Adipocyte (in vitro differentiated cells): ENCODE data around the gene TTC22.

ENCODE experiments used
- DNase-seq: peaks from one replicate; pipeline ENCODE4 v3.0.0-alpha.2; 2015; ENCODE audit warnings: low read depth
- H3K27me3 ChIP-seq: replicated peaks from 2 replicates; pipeline ENCODE4 v1.7.0; 2013; ENCODE audit warnings: mild to moderate bottlenecking, low read length, moderate library complexity; ENCODE audit not compliant: control insufficient read depth, insufficient read depth
- H3K36me3 ChIP-seq: 2 replicates; pipeline ENCODE4 v1.7.0; 2013; ENCODE audit warnings: low read length, mild to moderate bottlenecking, moderate library complexity; ENCODE audit not compliant: control insufficient read depth, insufficient read depth, severe bottlenecking
- H3K4me1 ChIP-seq: 2 replicates; pipeline ENCODE4 v1.7.0; 2013; ENCODE audit warnings: mild to moderate bottlenecking, low read length, moderate library complexity; ENCODE audit not compliant: control insufficient read depth, insufficient read depth
- H3K4me3 ChIP-seq: 2 replicates; pipeline ENCODE4 v1.7.0; 2013; ENCODE audit warnings: mild to moderate bottlenecking, low read length, moderate library complexity
- H3K9ac ChIP-seq: 2 replicates; pipeline ENCODE4 v1.7.0; 2013; ENCODE audit warnings: mild to moderate bottlenecking, low read length, moderate library complexity
- H3K9me3 ChIP-seq: 2 replicates; pipeline ENCODE4 v1.7.0; 2013; ENCODE audit warnings: mild to moderate bottlenecking, low read length, moderate library complexity; ENCODE audit not compliant: control insufficient read depth

Gene TTC22

GRCh38 chr1:54792686-54793282 lies 8.3 kb downstream of the TTC22 start:
- DNase-seq, result no peak

GRCh38 chr1:54791880-54792522 lies 9.1 kb downstream of the TTC22 start:
- H3K27me3 ChIP-seq, result peaks cover 30% of the 10 kb centered on the region
- no peak overlapping the region for H3K4me3 ChIP-seq
- no peak overlapping the region for H3K9ac ChIP-seq
- peaks cover 16% of the 10 kb centered on the region for H3K4me1 ChIP-seq
- H3K9me3 ChIP-seq, result peaks cover 7% of the 10 kb centered on the region
- DNase-seq, result no peak
- no peaks in the 10 kb centered on the region for H3K36me3 ChIP-seq

More at GRCh38 chr1:54792686-54793282, 8.3 kb downstream of the TTC22 start:
- Histone ChIP-seq H3K4me3 (no peak overlapping the region), H3K9ac (no peak overlapping the region), H3K4me1 (peaks cover 16% of the 10 kb centered on the region), H3K9me3 (peaks cover 7% of the 10 kb centered on the region), H3K27me3 (peaks cover 25% of the 10 kb centered on the region), H3K36me3 (no peaks in the 10 kb centered on the region)

- H3K27me3 ChIP-seq, result peaks cover 48% of the 10 kb centered on the region
- no peak overlapping the region for H3K4me3 ChIP-seq
- H3K9ac ChIP-seq, result no peak overlapping the region
- no peaks in the 10 kb centered on the region for H3K4me1 ChIP-seq
- DNase-seq, result no peak
- H3K36me3 ChIP-seq, result no peaks in the 10 kb centered on the region
- peaks cover 7% of the 10 kb centered on the region for H3K9me3 ChIP-seq
These were observed 12.7 kb downstream of the TTC22 start for GRCh38 chr1:54788459-54788858.

DNA sequence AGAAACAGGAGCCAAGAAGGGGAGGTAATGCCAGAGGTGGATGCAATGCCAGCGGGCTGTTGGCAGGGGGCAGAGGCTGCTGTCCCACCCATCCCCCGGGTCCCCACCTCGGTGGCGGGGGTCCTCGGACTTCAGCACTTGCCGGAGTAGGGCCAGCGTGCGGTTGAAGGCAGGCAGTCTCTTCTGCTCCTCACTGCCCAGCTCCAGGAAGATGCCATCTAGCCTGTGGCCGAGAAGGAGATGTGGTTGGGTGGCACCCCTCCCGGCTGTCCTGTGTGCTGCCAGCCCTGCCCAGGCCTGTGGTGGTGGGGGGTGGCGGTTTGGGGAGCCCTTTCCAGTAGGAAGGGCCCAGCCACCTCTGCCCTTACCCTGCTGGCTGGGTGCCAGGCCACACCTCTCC lies 13.5 kb downstream of the TTC22 start:
- H3K36me3 ChIP-seq, result no peaks in the 10 kb centered on the region
- peaks cover 49% of the 10 kb centered on the region for H3K27me3 ChIP-seq
- no peak overlapping the region for H3K4me3 ChIP-seq
- peaks cover 7% of the 10 kb centered on the region for H3K9me3 ChIP-seq
- H3K4me1 ChIP-seq, result no peaks in the 10 kb centered on the region
- H3K9ac ChIP-seq, result no peak overlapping the region
- DNase-seq, result no peak

DNA sequence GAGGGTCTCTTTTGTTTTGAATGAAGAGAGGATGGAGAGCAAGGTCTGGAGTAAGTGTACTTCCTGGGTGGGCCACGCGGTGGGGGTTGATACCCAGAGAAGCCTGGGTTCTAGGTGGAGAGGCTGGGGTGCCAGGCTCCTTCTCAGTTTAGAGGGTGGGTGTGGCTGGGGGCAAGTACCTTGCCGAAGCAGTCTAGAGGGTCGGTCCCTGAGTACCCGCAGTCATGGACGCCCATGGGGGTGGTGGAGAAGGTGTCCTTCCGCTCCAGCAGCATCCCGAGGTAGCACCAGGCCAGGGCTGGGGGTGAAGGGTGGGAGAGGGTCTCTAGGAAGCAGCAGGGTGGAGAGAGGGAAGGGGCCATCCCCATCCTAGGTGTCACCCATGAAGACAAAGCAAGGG lies 14.3 kb downstream of the TTC22 start:
- no peak for DNase-seq

GRCh38 chr1:54784066-54784465 lies 17.1 kb downstream of the TTC22 start:
- Histone ChIP-seq H3K4me1 (peaks cover 4% of the 10 kb centered on the region), H3K4me3 (no peak overlapping the region), H3K36me3 (no peaks in the 10 kb centered on the region), H3K27me3 (peaks cover 54% of the 10 kb centered on the region), H3K9me3 (no peaks in the 10 kb centered on the region), H3K9ac (no peak overlapping the region)
- DNase-seq, result no peak

More for the DNA sequence above, 14.3 kb downstream of the TTC22 start:
- Histone ChIP-seq H3K36me3 (no peaks in the 10 kb centered on the region), H3K27me3 (peaks cover 57% of the 10 kb centered on the region), H3K4me1 (no peaks in the 10 kb centered on the region), H3K4me3 (no peak overlapping the region), H3K9ac (no peak overlapping the region), H3K9me3 (peaks cover 2% of the 10 kb centered on the region)

- peaks cover 53% of the 10 kb centered on the region for H3K27me3 ChIP-seq
These were observed 18.5 kb downstream of the TTC22 start for GRCh38 chr1:54782588-54782987.

DNA sequence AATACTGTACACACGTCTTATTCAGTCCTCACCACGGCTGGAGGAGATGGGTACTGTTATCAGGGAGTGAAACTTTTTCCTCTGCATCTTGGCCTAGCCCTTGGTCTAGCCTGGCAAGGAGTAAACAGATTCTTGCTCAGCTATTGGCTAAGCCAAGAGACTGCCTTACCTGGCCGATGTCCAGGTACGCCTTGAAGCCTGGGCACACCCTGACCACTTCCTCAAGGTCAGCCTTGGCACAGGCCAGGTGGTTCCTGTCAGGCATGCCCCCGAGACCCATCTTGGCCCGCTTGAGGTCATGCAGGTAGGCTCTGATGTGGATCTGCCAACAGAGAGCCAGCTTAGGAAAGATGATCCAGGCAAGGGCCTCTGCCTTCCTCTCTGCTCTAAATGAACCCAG lies 19.0 kb downstream of the TTC22 start:
- Histone ChIP-seq H3K9me3 (no peaks in the 10 kb centered on the region), H3K4me1 (peaks cover 4% of the 10 kb centered on the region), H3K27me3 (peaks cover 52% of the 10 kb centered on the region), H3K36me3 (no peaks in the 10 kb centered on the region), H3K9ac (no peak overlapping the region), H3K4me3 (no peak overlapping the region)
- no peak for DNase-seq

More at GRCh38 chr1:54782588-54782987, 18.5 kb downstream of the TTC22 start:
- Histone ChIP-seq H3K9ac (no peak overlapping the region), H3K36me3 (no peaks in the 10 kb centered on the region), H3K4me1 (peaks cover 4% of the 10 kb centered on the region), H3K4me3 (no peak overlapping the region), H3K9me3 (no peaks in the 10 kb centered on the region)
- DNase-seq, result no peak

GRCh38 chr1:54781023-54781723 lies 19.9 kb downstream of the TTC22 start:
- H3K9me3 ChIP-seq, result no peaks in the 10 kb centered on the region
- H3K9ac ChIP-seq, result no peak overlapping the region
- peaks cover 46% of the 10 kb centered on the region for H3K27me3 ChIP-seq
- no peaks in the 10 kb centered on the region for H3K36me3 ChIP-seq
- DNase-seq, result no peak
- peaks cover 4% of the 10 kb centered on the region for H3K4me1 ChIP-seq
- H3K4me3 ChIP-seq, result no peak overlapping the region

DNA sequence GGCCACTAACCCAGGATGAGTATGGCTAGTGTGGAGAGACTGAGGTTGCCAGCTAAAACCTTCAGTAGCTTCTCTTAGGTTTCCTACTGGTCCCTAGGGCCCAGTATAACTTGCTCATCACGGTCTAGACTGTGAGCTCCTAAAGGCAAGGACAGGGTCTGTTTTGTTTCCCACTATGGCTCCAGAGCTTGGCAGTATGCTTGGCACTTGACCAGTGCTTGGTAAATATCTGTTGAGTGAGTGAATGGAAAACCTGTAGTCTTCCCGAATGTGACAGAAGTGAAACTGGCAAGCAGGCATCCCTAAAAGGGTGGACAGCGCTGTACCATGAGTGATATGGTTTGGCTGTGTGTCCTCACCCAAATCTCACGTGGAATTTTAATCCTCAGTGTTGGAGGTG lies 23.7 kb downstream of the TTC22 start:
- DNase-seq, result no peak
- H3K9ac ChIP-seq, result no peak overlapping the region
- peaks cover 4% of the 10 kb centered on the region for H3K4me1 ChIP-seq
- no peak overlapping the region for H3K4me3 ChIP-seq
- H3K9me3 ChIP-seq, result no peaks in the 10 kb centered on the region
- peaks cover 33% of the 10 kb centered on the region for H3K27me3 ChIP-seq
- H3K36me3 ChIP-seq, result no peaks in the 10 kb centered on the region

- no peaks in the 10 kb centered on the region for H3K36me3 ChIP-seq
- no peaks in the 10 kb centered on the region for H3K9me3 ChIP-seq
- peaks cover 4% of the 10 kb centered on the region for H3K4me1 ChIP-seq
- H3K27me3 ChIP-seq, result peaks cover 29% of the 10 kb centered on the region
- no peak overlapping the region for H3K9ac ChIP-seq
- DNase-seq, result no peak
- H3K4me3 ChIP-seq, result no peak overlapping the region
These were observed 24.1 kb downstream of the TTC22 start for GRCh38 chr1:54777011-54777410.
